Measurements from ENCODE around the gene HIGD1B.

GRCh38 chr17:44801880-44802279, 45.8 kb upstream of the HIGD1B start:
- TF ChIP-seq, protein P1, sequence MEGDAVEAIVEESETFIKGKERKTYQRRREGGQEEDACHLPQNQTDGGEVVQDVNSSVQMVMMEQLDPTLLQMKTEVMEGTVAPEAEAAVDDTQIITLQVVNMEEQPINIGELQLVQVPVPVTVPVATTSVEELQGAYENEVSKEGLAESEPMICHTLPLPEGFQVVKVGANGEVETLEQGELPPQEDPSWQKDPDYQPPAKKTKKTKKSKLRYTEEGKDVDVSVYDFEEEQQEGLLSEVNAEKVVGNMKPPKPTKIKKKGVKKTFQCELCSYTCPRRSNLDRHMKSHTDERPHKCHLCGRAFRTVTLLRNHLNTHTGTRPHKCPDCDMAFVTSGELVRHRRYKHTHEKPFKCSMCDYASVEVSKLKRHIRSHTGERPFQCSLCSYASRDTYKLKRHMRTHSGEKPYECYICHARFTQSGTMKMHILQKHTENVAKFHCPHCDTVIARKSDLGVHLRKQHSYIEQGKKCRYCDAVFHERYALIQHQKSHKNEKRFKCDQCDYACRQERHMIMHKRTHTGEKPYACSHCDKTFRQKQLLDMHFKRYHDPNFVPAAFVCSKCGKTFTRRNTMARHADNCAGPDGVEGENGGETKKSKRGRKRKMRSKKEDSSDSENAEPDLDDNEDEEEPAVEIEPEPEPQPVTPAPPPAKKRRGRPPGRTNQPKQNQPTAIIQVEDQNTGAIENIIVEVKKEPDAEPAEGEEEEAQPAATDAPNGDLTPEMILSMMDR (IDR thresholded peaks at IDR 0.05; ENCODE audit: insufficient read depth, low read length): no peak
- TF ChIP-seq REST (IDR thresholded peaks at IDR 0.05; ENCODE audit: insufficient replicate concordance, low read depth) (no peak), POLR2AphosphoS5 (IDR thresholded peaks at IDR 0.05; ENCODE audit: low read depth) (no peak), SPI1 (IDR thresholded peaks at IDR 0.05; ENCODE audit: borderline replicate concordance, low read depth) (no peak), GABPA (IDR thresholded peaks at IDR 0.05; ENCODE audit: low read depth) (no peak)
